NB4 (cell line): ENCODE results near the gene TMEM151A.

Experiments
- MYC ChIP-seq: IDR thresholded peaks from 2 replicates; pipeline ENCODE4 v1.6.1; 2011; ENCODE audit warnings: low read depth, low read length
- POLR2A ChIP-seq: IDR thresholded peaks from 2 replicates; pipeline ENCODE4 v1.6.1; 2011; ENCODE audit warnings: mild to moderate bottlenecking; ENCODE audit not compliant: insufficient read length; ENCODE audit errors: extremely low read depth
- TF ChIP-seq, protein P1 (sequence below): IDR thresholded peaks from one replicate; pipeline ENCODE4 v1.5.1; 2012; ENCODE audit warnings: low read depth, low read length
- TF ChIP-seq, protein P2 (sequence below): IDR thresholded peaks from 2 replicates; pipeline ENCODE4 v1.6.1; 2011; ENCODE audit warnings: low read depth, low read length

DNA sequence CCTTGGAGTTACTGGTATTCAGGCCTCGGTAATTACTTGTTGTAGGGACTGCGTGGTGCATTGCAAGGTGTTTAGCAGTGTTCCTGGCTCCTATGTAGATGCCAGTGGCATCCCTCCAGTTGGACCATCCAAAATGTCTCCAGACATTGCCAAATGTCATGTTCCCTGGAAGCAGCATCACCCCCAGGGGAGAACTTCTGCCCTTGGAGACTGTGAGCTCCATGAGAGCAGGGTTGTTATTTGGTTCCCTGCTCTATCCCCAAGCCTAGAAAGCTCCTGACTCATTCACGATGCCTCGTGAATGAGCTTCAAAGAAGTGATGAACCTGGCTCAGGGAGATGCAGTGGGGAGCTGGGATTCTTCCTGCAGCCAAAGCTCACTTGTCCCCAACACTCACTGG lies 29.9 kb downstream of the TMEM151A start:
- TF ChIP-seq POLR2A (no peak), MYC (no peak)
- TF ChIP-seq, protein P1, sequence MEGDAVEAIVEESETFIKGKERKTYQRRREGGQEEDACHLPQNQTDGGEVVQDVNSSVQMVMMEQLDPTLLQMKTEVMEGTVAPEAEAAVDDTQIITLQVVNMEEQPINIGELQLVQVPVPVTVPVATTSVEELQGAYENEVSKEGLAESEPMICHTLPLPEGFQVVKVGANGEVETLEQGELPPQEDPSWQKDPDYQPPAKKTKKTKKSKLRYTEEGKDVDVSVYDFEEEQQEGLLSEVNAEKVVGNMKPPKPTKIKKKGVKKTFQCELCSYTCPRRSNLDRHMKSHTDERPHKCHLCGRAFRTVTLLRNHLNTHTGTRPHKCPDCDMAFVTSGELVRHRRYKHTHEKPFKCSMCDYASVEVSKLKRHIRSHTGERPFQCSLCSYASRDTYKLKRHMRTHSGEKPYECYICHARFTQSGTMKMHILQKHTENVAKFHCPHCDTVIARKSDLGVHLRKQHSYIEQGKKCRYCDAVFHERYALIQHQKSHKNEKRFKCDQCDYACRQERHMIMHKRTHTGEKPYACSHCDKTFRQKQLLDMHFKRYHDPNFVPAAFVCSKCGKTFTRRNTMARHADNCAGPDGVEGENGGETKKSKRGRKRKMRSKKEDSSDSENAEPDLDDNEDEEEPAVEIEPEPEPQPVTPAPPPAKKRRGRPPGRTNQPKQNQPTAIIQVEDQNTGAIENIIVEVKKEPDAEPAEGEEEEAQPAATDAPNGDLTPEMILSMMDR: no peak
- TF ChIP-seq, protein P2, sequence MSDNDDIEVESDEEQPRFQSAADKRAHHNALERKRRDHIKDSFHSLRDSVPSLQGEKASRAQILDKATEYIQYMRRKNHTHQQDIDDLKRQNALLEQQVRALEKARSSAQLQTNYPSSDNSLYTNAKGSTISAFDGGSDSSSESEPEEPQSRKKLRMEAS: no peak
